CD1c-positive myeloid dendritic cell (primary cell): ENCODE data around the gene KRTAP19-1.

Experiments used
- DNase-seq: peaks from one replicate; pipeline ENCODE4 v3.0.0-alpha.2; 2016; ENCODE audit errors: extremely low spot score

The KRTAP19-1 gene

GRCh38 chr21:30430170-30430655 lies 50.0 kb downstream of the KRTAP19-1 start, which contains the start of gene KRTAP13-4:
TSS of gene KRTAP13-4 (plus strand) at chr21:30430220. CDS start at chr21:30430276, 56 bp downstream.
- no peak for DNase-seq
